Measurements from ENCODE around the gene SLC5A1. TPM values are rescaled to one million over a fixed set of nuclear protein-coding genes. Genes with fewer than 3 reads are reported as not detected.

SLC5A1 gene
- polyA plus RNA-seq, 1 experiment, result not detected

- CTCF ChIA-PET, result no interaction called here
Observed at GRCh38 chr22:32055069-32055468, 12.0 kb downstream of the SLC5A1 start.

GRCh38 chr22:32058656-32059260, 15.7 kb downstream of the SLC5A1 start:
- Histone ChIP-seq H3K27me3 (ENCODE audit: control insufficient read depth, insufficient read depth, low read length) (peaks cover 3% of the 10 kb centered on the region), H3K27ac (ENCODE audit: low read depth, low read length) (no peak overlapping the region), H3K9me3 (ENCODE audit: control insufficient read depth, insufficient read depth, low read length) (no peaks in the 10 kb centered on the region), H3K4me3 (ENCODE audit: low read depth, low read length) (no peak overlapping the region)
- no peak for TF ChIP-seq CTCF (IDR thresholded peaks at IDR 0.05; ENCODE audit: low read depth, low read length)
- POLR2A ChIA-PET, result no interaction called here
- no peak for DNase-seq (ENCODE audit: low read depth, low spot score)
- CTCF ChIA-PET, result interaction anchor here (1.3 kb wide), 1 partner anchor 23 kb away, joined by 3 read pairs; no protein-coding TSS in a partner anchor

More at GRCh38 chr22:32055069-32055468, 12.0 kb downstream of the SLC5A1 start:
- Histone ChIP-seq H3K4me3 (ENCODE audit: low read depth, low read length) (no peak overlapping the region), H3K9me3 (ENCODE audit: control insufficient read depth, insufficient read depth, low read length) (no peaks in the 10 kb centered on the region), H3K27ac (ENCODE audit: low read depth, low read length) (no peak overlapping the region), H3K27me3 (ENCODE audit: control insufficient read depth, insufficient read depth, low read length) (peaks cover 6% of the 10 kb centered on the region)
- POLR2A ChIA-PET, result no interaction called here
- no peak for TF ChIP-seq CTCF (IDR thresholded peaks at IDR 0.05; ENCODE audit: low read depth, low read length)
- no peak for DNase-seq (ENCODE audit: low read depth, low spot score)

- no peak overlapping the region for H3K4me3 ChIP-seq (ENCODE audit: low read depth, low read length)
- H3K9me3 ChIP-seq (ENCODE audit: control insufficient read depth, insufficient read depth, low read length), result no peaks in the 10 kb centered on the region
- ChIA-PET CTCF (interaction anchor here (1.3 kb wide), 1 partner anchor 22 kb away, joined by 3 read pairs; no protein-coding TSS in a partner anchor), POLR2A (no interaction called here)
- DNase-seq (ENCODE audit: low read depth, low spot score), result no peak
- H3K27me3 ChIP-seq (ENCODE audit: control insufficient read depth, insufficient read depth, low read length), result peaks cover 3% of the 10 kb centered on the region
- H3K27ac ChIP-seq (ENCODE audit: low read depth, low read length), result no peak overlapping the region
- TF ChIP-seq CTCF (IDR thresholded peaks at IDR 0.05; ENCODE audit: low read depth, low read length), result no peak
Observed at GRCh38 chr22:32059426-32059825, 16.4 kb downstream of the SLC5A1 start.

GRCh38 chr22:32063701-32064100, 20.6 kb downstream of the SLC5A1 start:
- POLR2A ChIA-PET, result no interaction called here
- Histone ChIP-seq H3K27ac (ENCODE audit: low read depth, low read length) (no peak overlapping the region), H3K27me3 (ENCODE audit: control insufficient read depth, insufficient read depth, low read length) (peaks cover 3% of the 10 kb centered on the region), H3K9me3 (ENCODE audit: control insufficient read depth, insufficient read depth, low read length) (no peaks in the 10 kb centered on the region), H3K4me3 (ENCODE audit: low read depth, low read length) (no peak overlapping the region)
- DNase-seq (ENCODE audit: low read depth, low spot score), result no peak
- TF ChIP-seq CTCF (IDR thresholded peaks at IDR 0.05; ENCODE audit: low read depth, low read length), result no peak
- CTCF ChIA-PET, result no interaction called here

GRCh38 chr22:32066820-32067219, 23.8 kb downstream of the SLC5A1 start:
- Histone ChIP-seq H3K27me3 (ENCODE audit: control insufficient read depth, insufficient read depth, low read length) (peaks cover 3% of the 10 kb centered on the region), H3K9me3 (ENCODE audit: control insufficient read depth, insufficient read depth, low read length) (no peaks in the 10 kb centered on the region), H3K27ac (ENCODE audit: low read depth, low read length) (no peak overlapping the region), H3K4me3 (ENCODE audit: low read depth, low read length) (no peak overlapping the region)
- no peak for DNase-seq (ENCODE audit: low read depth, low spot score)
- CTCF ChIA-PET, result no interaction called here
- TF ChIP-seq CTCF (IDR thresholded peaks at IDR 0.05; ENCODE audit: low read depth, low read length), result no peak
- POLR2A ChIA-PET, result no interaction called here

All from AG04450 (cell line).